ENCODE results near the gene SMOC2. TPM values are rescaled to one million over a fixed set of nuclear protein-coding genes. Genes with fewer than 3 reads are reported as not detected.

SMOC2 gene
- polyA plus RNA-seq, 1 experiment: not detected

DNA sequence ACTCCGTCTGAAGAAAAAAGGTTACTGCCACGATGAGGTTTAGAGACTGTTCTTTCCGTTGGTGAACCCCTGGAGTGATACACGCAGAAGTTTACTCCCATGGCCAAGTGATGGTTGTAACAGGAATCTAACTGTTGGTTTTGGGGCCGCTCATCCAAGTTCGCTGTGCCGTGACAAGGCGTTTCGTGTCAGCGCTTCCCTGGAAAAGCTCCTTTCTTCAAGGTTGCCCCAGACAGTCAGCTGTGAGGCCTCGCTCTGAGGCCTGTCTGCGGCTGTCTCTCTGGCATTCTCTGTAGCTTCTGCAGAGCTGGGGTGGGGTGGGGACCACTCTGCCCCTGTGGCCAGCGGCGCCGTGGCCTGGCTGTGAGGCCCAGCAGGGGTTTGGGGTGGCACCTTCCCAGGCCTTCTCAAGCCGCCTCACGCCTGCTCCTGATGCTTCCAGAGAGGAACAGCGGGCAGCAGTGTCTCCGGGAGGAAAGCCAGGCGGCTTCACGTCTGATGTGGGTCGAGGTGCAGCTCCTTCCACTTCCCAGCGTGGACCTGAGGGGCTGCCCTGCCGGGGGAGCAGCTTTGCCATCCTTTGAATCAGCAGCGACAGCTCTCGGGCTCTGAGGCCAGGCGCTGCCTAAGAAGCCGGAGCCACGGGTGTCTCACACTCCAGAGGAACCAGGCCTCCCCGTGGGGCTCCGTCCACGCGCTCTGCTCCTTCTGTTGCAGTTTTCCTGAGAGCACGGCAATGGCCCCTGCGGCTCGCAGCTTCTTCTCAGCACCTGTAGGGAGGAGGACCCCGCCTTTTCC lies 76.2 kb downstream of the SMOC2 start:
- H3K4me3 ChIP-seq (ENCODE audit: low read depth, low read length): no peak overlapping the region
- DNase-seq (ENCODE audit: low read depth, low spot score): no peak
- TF ChIP-seq, protein P1, sequence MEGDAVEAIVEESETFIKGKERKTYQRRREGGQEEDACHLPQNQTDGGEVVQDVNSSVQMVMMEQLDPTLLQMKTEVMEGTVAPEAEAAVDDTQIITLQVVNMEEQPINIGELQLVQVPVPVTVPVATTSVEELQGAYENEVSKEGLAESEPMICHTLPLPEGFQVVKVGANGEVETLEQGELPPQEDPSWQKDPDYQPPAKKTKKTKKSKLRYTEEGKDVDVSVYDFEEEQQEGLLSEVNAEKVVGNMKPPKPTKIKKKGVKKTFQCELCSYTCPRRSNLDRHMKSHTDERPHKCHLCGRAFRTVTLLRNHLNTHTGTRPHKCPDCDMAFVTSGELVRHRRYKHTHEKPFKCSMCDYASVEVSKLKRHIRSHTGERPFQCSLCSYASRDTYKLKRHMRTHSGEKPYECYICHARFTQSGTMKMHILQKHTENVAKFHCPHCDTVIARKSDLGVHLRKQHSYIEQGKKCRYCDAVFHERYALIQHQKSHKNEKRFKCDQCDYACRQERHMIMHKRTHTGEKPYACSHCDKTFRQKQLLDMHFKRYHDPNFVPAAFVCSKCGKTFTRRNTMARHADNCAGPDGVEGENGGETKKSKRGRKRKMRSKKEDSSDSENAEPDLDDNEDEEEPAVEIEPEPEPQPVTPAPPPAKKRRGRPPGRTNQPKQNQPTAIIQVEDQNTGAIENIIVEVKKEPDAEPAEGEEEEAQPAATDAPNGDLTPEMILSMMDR (IDR thresholded peaks at IDR 0.05; ENCODE audit: low read depth, low read length): no peak
- CTCF ChIA-PET: no interaction called here
- H3K27ac ChIP-seq (ENCODE audit: low read depth, low read length): no peak overlapping the region
- no peaks in the 10 kb centered on the region for H3K27me3 ChIP-seq (ENCODE audit: control insufficient read depth, insufficient read depth, low read length)
- POLR2A ChIA-PET: no interaction called here
- H3K9me3 ChIP-seq (ENCODE audit: control insufficient read depth, insufficient read depth, low read length): peaks cover 74% of the 10 kb centered on the region

DNA sequence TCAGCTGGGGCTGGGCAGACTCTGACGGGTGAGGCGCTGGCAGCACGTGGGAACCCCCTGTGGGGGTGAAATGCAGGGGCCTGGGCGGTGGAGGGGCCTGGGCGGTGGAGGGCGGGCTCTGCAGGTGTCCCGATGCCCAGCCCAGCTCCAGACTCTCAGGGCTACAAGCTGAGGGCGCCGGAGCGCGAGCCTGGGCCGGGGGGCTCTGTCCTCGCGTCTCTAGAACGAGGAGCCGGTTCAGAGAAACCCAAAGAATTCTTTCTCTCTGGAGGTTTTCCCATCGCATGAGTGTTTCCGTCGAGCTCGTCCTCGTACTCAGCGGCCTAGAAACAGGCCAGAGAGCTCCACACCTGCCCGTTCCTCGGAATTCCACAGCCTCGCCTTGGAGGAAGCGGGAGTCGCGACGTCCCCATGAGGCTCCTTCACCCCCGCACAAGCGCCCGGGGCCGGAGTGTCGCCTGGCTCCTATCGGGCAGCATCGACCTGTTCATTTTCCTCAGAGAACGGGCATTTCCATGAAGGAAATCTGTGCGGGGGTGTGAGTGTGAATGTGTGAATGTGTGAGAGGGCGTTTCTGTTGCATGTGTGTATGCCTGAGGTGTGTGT lies 76.9 kb downstream of the SMOC2 start:
- POLR2A ChIA-PET: no interaction called here
- CTCF ChIA-PET: no interaction called here

GRCh38 chr6:168518348-168518745 lies 77.4 kb downstream of the SMOC2 start:
- Histone ChIP-seq H3K4me3 (ENCODE audit: low read depth, low read length) (no peak overlapping the region), H3K27ac (ENCODE audit: low read depth, low read length) (no peak overlapping the region), H3K9me3 (ENCODE audit: control insufficient read depth, insufficient read depth, low read length) (peaks cover 68% of the 10 kb centered on the region), H3K27me3 (ENCODE audit: control insufficient read depth, insufficient read depth, low read length) (no peaks in the 10 kb centered on the region)
- no peak for DNase-seq (ENCODE audit: low read depth, low spot score)
- POLR2A ChIA-PET: no interaction called here
- CTCF ChIA-PET: no interaction called here
- TF ChIP-seq, protein P1 (IDR thresholded peaks at IDR 0.05; ENCODE audit: low read depth, low read length): no peak

More for the DNA sequence above, 76.9 kb downstream of the SMOC2 start:
- peaks cover 68% of the 10 kb centered on the region for H3K9me3 ChIP-seq (ENCODE audit: control insufficient read depth, insufficient read depth, low read length)
- no peak overlapping the region for H3K4me3 ChIP-seq (ENCODE audit: low read depth, low read length)
- no peak overlapping the region for H3K27ac ChIP-seq (ENCODE audit: low read depth, low read length)
- no peak for DNase-seq (ENCODE audit: low read depth, low spot score)
- H3K27me3 ChIP-seq (ENCODE audit: control insufficient read depth, insufficient read depth, low read length): no peaks in the 10 kb centered on the region
- TF ChIP-seq, protein P1 (IDR thresholded peaks at IDR 0.05; ENCODE audit: low read depth, low read length): no peak

DNA sequence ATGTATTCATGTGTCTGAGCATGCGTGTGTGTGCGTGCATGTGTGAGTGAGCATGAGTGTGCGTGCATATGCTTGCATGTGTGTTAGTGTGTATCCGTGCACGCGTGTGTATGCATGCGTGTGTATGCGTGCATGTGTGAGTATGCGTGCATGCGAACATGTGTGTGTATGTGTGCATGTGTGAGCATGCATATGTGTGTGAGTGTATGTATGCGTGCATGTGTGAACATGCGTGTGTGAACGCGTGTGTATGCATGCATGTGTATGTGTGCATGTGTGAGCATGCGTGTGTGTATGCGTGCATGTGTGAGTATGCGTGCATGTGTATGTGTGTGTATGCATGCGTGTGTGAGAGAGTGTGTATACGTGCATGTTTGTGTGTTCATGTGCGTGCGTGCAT lies 77.9 kb downstream of the SMOC2 start:
- H3K27ac ChIP-seq (ENCODE audit: low read depth, low read length): no peak overlapping the region
- H3K9me3 ChIP-seq (ENCODE audit: control insufficient read depth, insufficient read depth, low read length): peaks cover 63% of the 10 kb centered on the region
- no peaks in the 10 kb centered on the region for H3K27me3 ChIP-seq (ENCODE audit: control insufficient read depth, insufficient read depth, low read length)
- CTCF ChIA-PET: no interaction called here
- no peak for DNase-seq (ENCODE audit: low read depth, low spot score)
- no peak overlapping the region for H3K4me3 ChIP-seq (ENCODE audit: low read depth, low read length)
- POLR2A ChIA-PET: no interaction called here
- TF ChIP-seq, protein P1 (IDR thresholded peaks at IDR 0.05; ENCODE audit: low read depth, low read length): no peak

- no peaks in the 10 kb centered on the region for H3K27me3 ChIP-seq (ENCODE audit: control insufficient read depth, insufficient read depth, low read length)
- no peak for DNase-seq (ENCODE audit: low read depth, low spot score)
- ChIA-PET POLR2A (no interaction called here), CTCF (no interaction called here)
- no peak overlapping the region for H3K4me3 ChIP-seq (ENCODE audit: low read depth, low read length)
- H3K27ac ChIP-seq (ENCODE audit: low read depth, low read length): no peak overlapping the region
- H3K9me3 ChIP-seq (ENCODE audit: control insufficient read depth, insufficient read depth, low read length): peaks cover 66% of the 10 kb centered on the region
- TF ChIP-seq, protein P1 (IDR thresholded peaks at IDR 0.05; ENCODE audit: low read depth, low read length): no peak
Measured at GRCh38 chr6:168520233-168520632, 79.2 kb downstream of the SMOC2 start.
